Activated CD4-positive, alpha-beta T cell treated with anti-CD3 and anti-CD28 coated beads, Interleukin-2, amount 50 U/mL, for 16 hours (primary cell): Measurements from ENCODE around the gene ITGA4.

Experiments used
- DNase-seq: peaks from one replicate; pipeline ENCODE4 v3.0.0-alpha.2; 2020

The ITGA4 gene

GRCh38 chr2:181576431-181576830 lies 119.2 kb downstream of the ITGA4 start:
- no peak for DNase-seq

- no peak for DNase-seq
Observed at GRCh38 chr2:181578829-181579228, 121.6 kb downstream of the ITGA4 start.

- no peak for DNase-seq
Observed at GRCh38 chr2:181581534-181581933, 124.3 kb downstream of the ITGA4 start.

- no peak for DNase-seq
Observed at GRCh38 chr2:181585732-181586131, 128.5 kb downstream of the ITGA4 start.
